Measurements from ENCODE around the gene SIRPA.

The SIRPA gene

GRCh38 chr20:1872459-1873097 lies 22.6 kb upstream of the SIRPA start:
- TF ChIP-seq POLR2AphosphoS5 (IDR thresholded peaks at IDR 0.05; ENCODE audit: borderline replicate concordance, low read depth, low read length), result no peak
- DNase-seq (ENCODE audit: low read depth, low spot score), result no peak
- no peaks in the 10 kb centered on the region for H3K9me3 ChIP-seq (ENCODE audit: low read depth, low read length)
- no peak overlapping the region for H3K4me3 ChIP-seq
- H3K9ac ChIP-seq (ENCODE audit: insufficient read length), result no peak overlapping the region
- no peaks in the 10 kb centered on the region for H3K36me3 ChIP-seq (ENCODE audit: insufficient read depth, low read length)
- H3K27ac ChIP-seq, result no peak overlapping the region

- H3K27ac ChIP-seq, result no peak overlapping the region
- no peaks in the 10 kb centered on the region for H3K36me3 ChIP-seq (ENCODE audit: insufficient read depth, low read length)
- H3K4me3 ChIP-seq, result no peak overlapping the region
- TF ChIP-seq FOXP2 (optimal IDR thresholded peaks at IDR 0.05; ENCODE audit: control extremely low read depth, extremely low read length, insufficient read depth) (no peak), EZH2 (IDR thresholded peaks at IDR 0.05) (no peak), POLR2AphosphoS5 (IDR thresholded peaks at IDR 0.05; ENCODE audit: borderline replicate concordance, low read depth, low read length) (no peak)
- no peaks in the 10 kb centered on the region for H3K9me3 ChIP-seq (ENCODE audit: low read depth, low read length)
- no peak for DNase-seq (ENCODE audit: low read depth, low spot score)
- H3K9ac ChIP-seq (ENCODE audit: insufficient read length), result no peak overlapping the region
Observed at GRCh38 chr20:1874450-1875182, 20.6 kb upstream of the SIRPA start.

- TF ChIP-seq EZH2 (IDR thresholded peaks at IDR 0.05) (no peak), POLR2AphosphoS5 (IDR thresholded peaks at IDR 0.05; ENCODE audit: borderline replicate concordance, low read depth, low read length) (no peak), FOXP2 (optimal IDR thresholded peaks at IDR 0.05; ENCODE audit: control extremely low read depth, extremely low read length, insufficient read depth) (no peak)
- H3K27ac ChIP-seq, result no peak overlapping the region
- no peak overlapping the region for H3K4me3 ChIP-seq
- DNase-seq (ENCODE audit: low read depth, low spot score), result no peak
- no peaks in the 10 kb centered on the region for H3K9me3 ChIP-seq (ENCODE audit: low read depth, low read length)
- H3K9ac ChIP-seq (ENCODE audit: insufficient read length), result no peak overlapping the region
- H3K36me3 ChIP-seq (ENCODE audit: insufficient read depth, low read length), result no peaks in the 10 kb centered on the region
Observed at GRCh38 chr20:1875183-1875554, 20.0 kb upstream of the SIRPA start.

- no peak for TF ChIP-seq FOXP2 (optimal IDR thresholded peaks at IDR 0.05; ENCODE audit: control extremely low read depth, extremely low read length, insufficient read depth)
- TF ChIP-seq POLR2AphosphoS5 (IDR thresholded peaks at IDR 0.05; ENCODE audit: borderline replicate concordance, low read depth, low read length), result no peak
- no peak for TF ChIP-seq EZH2 (IDR thresholded peaks at IDR 0.05)
- DNase-seq (ENCODE audit: low read depth, low spot score), result no peak
- Histone ChIP-seq H3K9ac (ENCODE audit: insufficient read length) (no peak overlapping the region), H3K9me3 (ENCODE audit: low read depth, low read length) (no peaks in the 10 kb centered on the region), H3K4me3 (no peak overlapping the region), H3K36me3 (ENCODE audit: insufficient read depth, low read length) (no peaks in the 10 kb centered on the region), H3K27ac (no peak overlapping the region)
Observed at GRCh38 chr20:1875762-1876161, 19.4 kb upstream of the SIRPA start.

GRCh38 chr20:1876217-1876921 lies 18.8 kb upstream of the SIRPA start:
- no peak overlapping the region for H3K27ac ChIP-seq
- H3K36me3 ChIP-seq (ENCODE audit: insufficient read depth, low read length), result no peaks in the 10 kb centered on the region
- H3K4me3 ChIP-seq, result no peak overlapping the region
- no peak overlapping the region for H3K9ac ChIP-seq (ENCODE audit: insufficient read length)
- TF ChIP-seq FOXP2 (optimal IDR thresholded peaks at IDR 0.05; ENCODE audit: control extremely low read depth, extremely low read length, insufficient read depth), result no peak
- TF ChIP-seq EZH2 (IDR thresholded peaks at IDR 0.05), result no peak
- no peak for TF ChIP-seq POLR2AphosphoS5 (IDR thresholded peaks at IDR 0.05; ENCODE audit: borderline replicate concordance, low read depth, low read length)
- H3K9me3 ChIP-seq (ENCODE audit: low read depth, low read length), result no peaks in the 10 kb centered on the region
- DNase-seq (ENCODE audit: low read depth, low spot score), result no peak

- Histone ChIP-seq H3K9me3 (ENCODE audit: low read depth, low read length) (no peaks in the 10 kb centered on the region), H3K9ac (ENCODE audit: insufficient read length) (no peak overlapping the region), H3K36me3 (ENCODE audit: insufficient read depth, low read length) (no peaks in the 10 kb centered on the region), H3K4me3 (no peak overlapping the region), H3K27ac (no peak overlapping the region)
- DNase-seq (ENCODE audit: low read depth, low spot score), result no peak
- TF ChIP-seq FOXP2 (optimal IDR thresholded peaks at IDR 0.05; ENCODE audit: control extremely low read depth, extremely low read length, insufficient read depth), result no peak
- no peak for TF ChIP-seq POLR2AphosphoS5 (IDR thresholded peaks at IDR 0.05; ENCODE audit: borderline replicate concordance, low read depth, low read length)
- no peak for TF ChIP-seq EZH2 (IDR thresholded peaks at IDR 0.05)
Observed at GRCh38 chr20:1876975-1877608, 18.1 kb upstream of the SIRPA start.

GRCh38 chr20:1877609-1878200 lies 17.5 kb upstream of the SIRPA start:
- TF ChIP-seq EZH2 (IDR thresholded peaks at IDR 0.05) (no peak), POLR2AphosphoS5 (IDR thresholded peaks at IDR 0.05; ENCODE audit: borderline replicate concordance, low read depth, low read length) (no peak), FOXP2 (optimal IDR thresholded peaks at IDR 0.05; ENCODE audit: control extremely low read depth, extremely low read length, insufficient read depth) (no peak)
- no peaks in the 10 kb centered on the region for H3K36me3 ChIP-seq (ENCODE audit: insufficient read depth, low read length)
- H3K4me3 ChIP-seq, result no peak overlapping the region
- no peak overlapping the region for H3K9ac ChIP-seq (ENCODE audit: insufficient read length)
- no peaks in the 10 kb centered on the region for H3K9me3 ChIP-seq (ENCODE audit: low read depth, low read length)
- H3K27ac ChIP-seq, result no peak overlapping the region
- no peak for DNase-seq (ENCODE audit: low read depth, low spot score)

- Histone ChIP-seq H3K9ac (ENCODE audit: insufficient read length) (no peak overlapping the region), H3K36me3 (ENCODE audit: insufficient read depth, low read length) (no peaks in the 10 kb centered on the region), H3K27ac (no peak overlapping the region), H3K4me3 (no peak overlapping the region), H3K9me3 (ENCODE audit: low read depth, low read length) (no peaks in the 10 kb centered on the region)
- DNase-seq (ENCODE audit: low read depth, low spot score), result no peak
- no peak for TF ChIP-seq EZH2 (IDR thresholded peaks at IDR 0.05)
- no peak for TF ChIP-seq POLR2AphosphoS5 (IDR thresholded peaks at IDR 0.05; ENCODE audit: borderline replicate concordance, low read depth, low read length)
- no peak for TF ChIP-seq FOXP2 (optimal IDR thresholded peaks at IDR 0.05; ENCODE audit: control extremely low read depth, extremely low read length, insufficient read depth)
Observed at GRCh38 chr20:1879369-1879768, 15.8 kb upstream of the SIRPA start.
